ENCODE results near the gene SLC9C1. TPM values are rescaled to one million over a fixed set of nuclear protein-coding genes. Genes with fewer than 3 reads are reported as not detected.

SLC9C1 gene
- total RNA-seq, 1 donor from 2014 or later: 2.2 TPM

DNA sequence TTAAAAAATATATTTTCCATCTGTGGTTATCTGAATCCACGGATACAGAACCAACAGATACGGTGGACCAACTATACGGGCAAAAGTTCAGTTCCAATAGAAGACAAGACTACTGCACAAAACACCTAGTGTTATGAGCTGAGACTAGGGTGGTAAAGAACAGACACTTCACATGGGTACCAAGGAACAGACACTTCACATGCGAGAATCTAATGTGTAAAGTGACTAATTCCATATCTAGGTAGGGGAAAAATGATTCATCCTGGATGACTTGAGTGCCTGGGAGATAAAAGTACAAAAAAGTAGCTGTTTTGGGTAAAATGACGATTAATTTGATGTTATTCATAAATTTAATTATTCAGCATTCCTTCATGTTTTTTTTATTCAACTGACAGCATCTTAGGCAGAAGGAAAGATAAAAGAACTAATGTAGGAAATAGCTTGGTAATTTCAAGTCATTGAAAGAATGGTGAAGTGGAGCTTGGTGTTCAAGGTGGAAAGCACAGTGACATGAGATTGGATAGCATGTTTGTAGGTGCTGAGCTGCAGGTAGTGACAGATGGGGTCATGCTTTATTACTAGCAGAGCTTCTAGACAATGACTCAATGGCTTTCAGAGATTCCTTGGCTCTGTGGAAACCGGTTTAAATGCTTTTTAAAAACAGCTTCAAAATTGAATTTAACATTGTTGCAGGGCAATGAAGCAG lies 44.2 kb upstream of the SLC9C1 start:
- no peaks in the 10 kb centered on the region for H3K36me3 ChIP-seq (ENCODE audit: control insufficient read depth, insufficient read depth, low read length)
- DNase-seq (ENCODE audit: low read depth): no peak
- no peak overlapping the region for H3K4me3 ChIP-seq (ENCODE audit: low read depth, low read length)
- H3K27me3 ChIP-seq (ENCODE audit: control insufficient read depth, insufficient read depth, low read length): no peaks in the 10 kb centered on the region
- TF ChIP-seq, protein P1, sequence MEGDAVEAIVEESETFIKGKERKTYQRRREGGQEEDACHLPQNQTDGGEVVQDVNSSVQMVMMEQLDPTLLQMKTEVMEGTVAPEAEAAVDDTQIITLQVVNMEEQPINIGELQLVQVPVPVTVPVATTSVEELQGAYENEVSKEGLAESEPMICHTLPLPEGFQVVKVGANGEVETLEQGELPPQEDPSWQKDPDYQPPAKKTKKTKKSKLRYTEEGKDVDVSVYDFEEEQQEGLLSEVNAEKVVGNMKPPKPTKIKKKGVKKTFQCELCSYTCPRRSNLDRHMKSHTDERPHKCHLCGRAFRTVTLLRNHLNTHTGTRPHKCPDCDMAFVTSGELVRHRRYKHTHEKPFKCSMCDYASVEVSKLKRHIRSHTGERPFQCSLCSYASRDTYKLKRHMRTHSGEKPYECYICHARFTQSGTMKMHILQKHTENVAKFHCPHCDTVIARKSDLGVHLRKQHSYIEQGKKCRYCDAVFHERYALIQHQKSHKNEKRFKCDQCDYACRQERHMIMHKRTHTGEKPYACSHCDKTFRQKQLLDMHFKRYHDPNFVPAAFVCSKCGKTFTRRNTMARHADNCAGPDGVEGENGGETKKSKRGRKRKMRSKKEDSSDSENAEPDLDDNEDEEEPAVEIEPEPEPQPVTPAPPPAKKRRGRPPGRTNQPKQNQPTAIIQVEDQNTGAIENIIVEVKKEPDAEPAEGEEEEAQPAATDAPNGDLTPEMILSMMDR (IDR thresholded peaks at IDR 0.05; ENCODE audit: insufficient read depth, low read length, poor library complexity, severe bottlenecking): no peak

DNA sequence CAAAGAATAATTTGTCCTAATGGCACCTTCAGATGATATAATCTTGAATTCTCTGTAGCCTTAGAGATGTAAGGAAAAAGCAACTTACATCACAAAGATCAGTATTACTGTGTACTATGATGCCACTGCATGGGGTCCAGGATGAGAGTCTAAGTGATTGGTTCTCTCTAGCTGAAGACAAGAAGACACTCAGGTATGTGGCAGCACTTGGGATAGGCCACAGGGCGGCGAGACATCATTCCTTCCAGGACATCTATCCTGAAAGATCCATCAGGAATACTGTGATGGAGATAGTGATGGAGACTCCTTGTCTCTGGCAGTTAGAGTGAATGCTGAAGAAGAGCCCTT lies 41.4 kb upstream of the SLC9C1 start:
- Histone ChIP-seq H3K27me3 (ENCODE audit: control insufficient read depth, insufficient read depth, low read length) (no peaks in the 10 kb centered on the region), H3K4me3 (ENCODE audit: low read depth, low read length) (no peak overlapping the region), H3K36me3 (ENCODE audit: control insufficient read depth, insufficient read depth, low read length) (no peaks in the 10 kb centered on the region)
- TF ChIP-seq, protein P1 (IDR thresholded peaks at IDR 0.05; ENCODE audit: insufficient read depth, low read length, poor library complexity, severe bottlenecking): no peak
- DNase-seq (ENCODE audit: low read depth): no peak

DNA sequence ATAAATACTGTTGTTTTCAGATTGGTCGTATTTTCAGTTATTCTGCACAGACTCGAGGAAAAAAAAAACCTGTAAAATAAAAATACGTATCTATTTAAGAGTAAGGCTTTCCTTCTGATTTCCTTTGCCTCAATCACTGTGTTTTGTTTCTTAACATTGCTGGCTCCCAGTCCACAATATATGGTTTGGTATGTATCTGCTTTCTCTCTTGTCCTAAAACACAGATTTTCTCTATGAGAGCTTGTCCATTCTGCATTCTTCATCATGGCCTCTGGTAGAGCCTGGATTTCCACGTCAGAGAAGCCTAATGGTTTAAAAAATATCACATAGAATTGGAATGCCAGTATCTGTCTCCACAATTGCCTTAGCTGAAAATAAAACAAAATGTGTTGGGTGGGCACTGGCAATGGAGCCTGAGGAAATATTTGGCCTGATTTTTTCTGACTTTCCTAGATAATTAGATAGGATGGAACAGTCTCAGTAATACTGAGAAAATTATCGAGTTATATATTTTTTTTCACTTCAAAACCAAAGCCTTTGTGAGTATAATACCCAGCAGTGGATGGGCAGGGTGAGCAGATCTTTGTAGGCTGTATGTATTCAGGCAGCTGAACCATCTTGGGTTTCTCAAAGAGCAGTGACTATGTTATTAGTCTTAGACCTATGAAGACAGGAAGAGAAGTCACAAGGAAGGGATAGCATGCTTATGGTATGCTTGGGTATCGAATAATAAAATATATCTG lies 40.8 kb upstream of the SLC9C1 start:
- TF ChIP-seq, protein P1 (IDR thresholded peaks at IDR 0.05; ENCODE audit: insufficient read depth, low read length, poor library complexity, severe bottlenecking): no peak
- no peaks in the 10 kb centered on the region for H3K36me3 ChIP-seq (ENCODE audit: control insufficient read depth, insufficient read depth, low read length)
- no peaks in the 10 kb centered on the region for H3K27me3 ChIP-seq (ENCODE audit: control insufficient read depth, insufficient read depth, low read length)
- DNase-seq (ENCODE audit: low read depth): no peak
- peak overlapping the region; percentile 74 for H3K4me3 ChIP-seq (ENCODE audit: low read depth, low read length)

DNA sequence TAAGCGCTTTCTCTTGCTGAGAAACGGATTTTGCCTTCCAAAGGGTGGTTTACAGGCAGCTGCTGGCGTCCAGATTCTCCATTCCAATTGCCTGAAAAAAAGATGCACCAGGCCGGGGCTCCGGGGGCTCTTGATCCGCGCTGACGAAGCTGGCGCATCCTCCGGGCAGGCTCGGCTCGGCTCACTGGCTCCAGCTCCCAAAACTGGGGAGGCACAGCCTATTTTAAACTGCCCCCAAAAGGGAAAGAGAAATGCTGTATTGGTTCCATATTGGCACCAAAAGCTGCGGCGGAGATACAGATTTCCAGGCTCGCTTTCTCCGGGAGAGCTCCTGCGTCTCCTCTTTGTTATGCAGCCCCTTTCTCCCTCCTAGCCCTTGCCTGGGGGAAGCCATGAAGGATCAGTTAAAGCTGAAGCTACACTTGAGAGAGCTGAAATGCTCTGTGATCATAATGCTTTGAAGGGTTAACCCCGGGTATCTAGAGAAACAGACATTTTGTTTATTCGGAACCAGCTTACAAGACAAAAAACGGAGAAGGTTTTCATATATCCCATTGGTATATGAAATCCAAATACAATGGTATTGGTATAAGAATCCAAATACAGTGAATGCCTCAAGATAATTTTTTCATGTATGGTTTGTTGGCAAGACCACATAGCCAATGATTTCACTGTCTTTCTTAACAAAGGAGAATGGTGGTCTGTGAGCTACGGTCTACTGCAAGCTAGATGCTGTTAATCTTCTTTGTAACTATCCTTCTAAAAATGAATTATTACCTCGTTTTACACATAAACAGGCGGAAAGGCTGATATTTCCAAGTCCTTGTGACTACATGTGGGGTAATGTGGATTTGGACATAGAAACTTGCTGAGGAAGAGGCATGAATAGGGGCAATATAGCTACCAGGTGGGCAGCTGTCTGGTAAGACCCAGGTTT lies 39.6 kb upstream of the SLC9C1 start:
- no peak for DNase-seq (ENCODE audit: low read depth)
- Histone ChIP-seq H3K36me3 (ENCODE audit: control insufficient read depth, insufficient read depth, low read length) (no peaks in the 10 kb centered on the region), H3K27me3 (ENCODE audit: control insufficient read depth, insufficient read depth, low read length) (no peaks in the 10 kb centered on the region), H3K4me3 (ENCODE audit: low read depth, low read length) (peak overlapping the region; percentile 74)
- TF ChIP-seq, protein P1 (IDR thresholded peaks at IDR 0.05; ENCODE audit: insufficient read depth, low read length, poor library complexity, severe bottlenecking): no peak

DNA sequence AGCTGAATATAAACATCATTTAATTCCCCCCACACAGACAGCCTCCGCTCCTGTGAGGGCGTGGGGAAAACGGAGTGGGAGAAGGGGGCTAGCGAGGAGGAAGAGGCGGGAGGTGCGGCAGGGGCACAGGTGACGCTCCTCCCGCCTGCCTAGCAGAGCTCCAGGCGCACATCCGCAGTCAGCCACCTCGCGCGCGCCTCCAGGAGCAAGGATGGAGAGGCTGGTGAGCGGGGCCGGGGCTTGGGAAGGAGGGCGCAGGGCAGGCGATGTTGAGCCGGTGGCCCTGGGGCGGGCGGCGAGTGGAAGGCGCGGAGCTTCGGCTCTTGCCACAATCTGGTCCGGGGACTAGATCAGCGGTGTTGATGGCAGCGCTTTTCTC lies 39.0 kb upstream of the SLC9C1 start, which contains the start of gene CD200:
TSS of gene CD200 (plus strand) at position 155 of the 379 bp plus-strand sequence. CDS start at position 212, 57 bp downstream.
- Histone ChIP-seq H3K36me3 (ENCODE audit: control insufficient read depth, insufficient read depth, low read length) (no peaks in the 10 kb centered on the region), H3K4me3 (ENCODE audit: low read depth, low read length) (peak within 1 kb of the TSS; percentile 74), H3K27me3 (ENCODE audit: control insufficient read depth, insufficient read depth, low read length) (no peaks in the 10 kb centered on the region)
- TF ChIP-seq, protein P1 (IDR thresholded peaks at IDR 0.05; ENCODE audit: insufficient read depth, low read length, poor library complexity, severe bottlenecking): no peak
- no peak for DNase-seq (ENCODE audit: low read depth)

All from kidney epithelial cell (primary cell).